Dermis microvascular lymphatic vessel endothelial cell (primary cell): ENCODE results near the gene RASAL1. TPM values are rescaled to one million over a fixed set of nuclear protein-coding genes. Genes with fewer than 3 reads are reported as not detected.
"Not testable (repeated sequence)": the region's sequence is repeated elsewhere in the genome, so short reads cannot be mapped to it uniquely, and the experiment has no call there.

Experiments
- DNase-seq, 2 donors: peaks; one replicate each; pipeline versions ENCODE4 v3.0.0 to v3.0.0-alpha.2; 2010; ENCODE audit warnings: low read depth in 2 of 2
- total RNA-seq: library from RNA; depleted of rRNA; stranded (reverse); fragments of >200 nt; gene quantifications from 2 replicates; pipeline ENCODE4 v1.2.1, GENCODE V29; 2014

The RASAL1 gene
- total RNA-seq, 1 donor from 2014 or later = not detected

DNA sequence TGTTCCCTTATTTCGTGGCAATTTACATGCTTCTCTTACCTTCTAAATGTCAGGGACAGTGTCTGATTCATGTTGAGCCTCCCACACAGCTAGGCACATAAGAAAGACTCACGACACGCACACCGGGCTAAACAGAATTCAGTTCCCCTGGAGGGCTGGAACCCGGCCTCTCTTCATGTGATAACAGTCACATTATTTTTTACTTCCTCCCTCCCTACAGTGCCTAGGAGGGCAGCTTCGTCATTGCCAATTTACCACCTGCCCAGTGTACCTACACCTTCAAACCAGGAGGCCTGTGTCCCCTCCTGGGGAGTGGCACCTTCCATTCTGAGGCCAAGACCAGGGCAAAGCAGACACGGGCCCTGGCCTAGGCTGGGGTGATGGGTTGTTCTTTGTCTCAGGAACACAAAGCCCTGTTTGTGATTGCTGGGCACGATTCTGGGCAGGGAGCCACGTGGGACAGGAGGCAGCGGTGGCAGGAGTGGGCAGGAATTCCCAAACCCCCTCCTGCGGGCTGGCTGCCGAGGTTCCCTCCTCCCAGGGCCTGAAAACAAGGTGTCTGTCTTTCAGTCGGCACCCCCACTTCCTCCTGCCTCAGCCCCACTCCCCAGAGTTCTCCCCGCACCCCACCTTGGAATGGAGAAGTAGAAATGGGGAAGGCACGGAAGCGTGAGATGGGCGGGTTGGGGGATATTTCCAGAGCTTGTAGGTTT, 6.8 kb upstream of the RASAL1 start:
- DNase-seq = no peak

- not testable (repeated sequence) for DNase-seq
These were observed 6.2 kb upstream of the RASAL1 start for GRCh38 chr12:113141716-113142115.

DNA sequence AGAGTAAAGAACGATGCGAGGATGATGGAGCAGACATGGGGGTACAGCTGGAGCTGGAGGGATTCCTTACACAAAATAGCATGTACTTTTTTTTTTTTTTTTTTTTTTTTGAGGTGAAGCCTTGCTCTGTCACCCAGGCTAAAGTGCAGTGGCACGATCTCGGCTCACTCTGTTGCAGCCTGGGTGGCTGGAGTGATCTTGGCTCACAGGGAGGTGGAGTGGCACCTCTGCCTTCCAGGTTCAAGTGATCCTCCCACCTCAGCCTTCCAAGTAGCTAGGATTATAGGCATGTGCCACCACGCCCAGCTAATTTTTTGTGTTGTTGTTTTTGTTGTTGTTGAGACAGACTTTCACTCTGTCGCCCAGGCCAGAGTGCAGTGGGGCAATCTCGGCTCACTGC, 5.1 kb upstream of the RASAL1 start:
- no peak for DNase-seq

DNA sequence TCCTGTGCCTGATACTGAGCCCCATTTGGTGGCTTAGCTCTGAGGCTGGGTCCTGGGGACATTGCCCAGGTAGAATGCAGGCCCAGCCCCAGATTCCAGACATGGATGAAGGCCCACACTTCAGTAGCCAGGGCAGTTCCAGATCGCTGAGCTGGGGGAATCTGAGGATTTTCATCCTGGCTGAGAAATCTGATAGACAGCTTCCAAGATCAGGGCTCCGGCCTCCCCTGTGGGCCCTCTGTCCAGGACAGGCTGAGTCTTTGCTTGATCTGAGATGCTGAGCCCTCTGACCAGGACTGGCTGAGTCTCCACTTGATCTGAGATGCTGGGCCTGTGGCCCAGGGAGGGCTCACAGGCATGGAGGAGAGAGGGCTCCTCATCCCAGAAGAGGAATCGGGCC, 3.3 kb upstream of the RASAL1 start:
- DNase-seq = no peak

DNA sequence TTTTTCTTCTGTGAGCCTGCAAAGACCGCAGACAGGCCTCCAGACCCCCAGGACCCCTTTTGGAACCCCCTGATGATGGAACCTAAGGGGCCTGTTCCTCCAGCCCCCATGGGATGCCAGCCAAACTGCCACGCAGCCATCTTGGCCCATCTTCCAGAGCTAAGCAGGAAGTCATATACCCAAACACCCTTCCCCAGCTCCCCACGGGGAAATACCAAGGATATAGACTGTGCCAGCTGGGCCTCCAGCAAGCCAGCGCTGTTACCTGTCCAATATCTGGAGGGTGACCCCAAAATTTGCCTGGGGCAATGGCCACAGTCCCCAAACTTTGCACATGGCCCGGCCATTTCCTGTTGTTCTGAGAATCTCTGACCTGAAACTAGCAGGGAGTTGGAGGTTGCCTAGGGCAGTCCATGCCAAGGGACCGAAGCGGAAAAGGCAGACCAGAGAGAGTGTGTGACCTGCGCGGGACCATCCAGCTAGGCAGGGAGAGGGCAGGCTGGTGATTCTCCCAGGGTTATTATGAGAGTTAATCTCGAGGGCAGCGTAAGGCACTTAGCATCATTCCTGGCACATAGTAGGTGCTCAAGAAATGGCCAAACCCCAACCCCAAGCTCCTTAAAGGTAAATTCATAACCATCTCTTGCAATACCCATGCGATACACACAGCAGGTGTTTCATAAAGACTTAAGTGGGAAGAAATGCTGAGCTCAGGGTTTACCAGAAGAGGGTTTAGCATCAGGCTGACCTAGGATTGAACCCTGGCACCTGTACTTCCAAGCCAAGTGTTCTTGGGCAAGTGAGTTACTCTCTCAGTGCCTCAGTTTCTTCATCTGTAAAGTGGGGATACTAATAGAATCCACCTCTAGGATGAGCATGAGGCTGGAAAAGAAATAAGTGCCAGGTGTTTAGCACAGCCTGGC, 2.6 kb upstream of the RASAL1 start:
- no peak for DNase-seq

DNA sequence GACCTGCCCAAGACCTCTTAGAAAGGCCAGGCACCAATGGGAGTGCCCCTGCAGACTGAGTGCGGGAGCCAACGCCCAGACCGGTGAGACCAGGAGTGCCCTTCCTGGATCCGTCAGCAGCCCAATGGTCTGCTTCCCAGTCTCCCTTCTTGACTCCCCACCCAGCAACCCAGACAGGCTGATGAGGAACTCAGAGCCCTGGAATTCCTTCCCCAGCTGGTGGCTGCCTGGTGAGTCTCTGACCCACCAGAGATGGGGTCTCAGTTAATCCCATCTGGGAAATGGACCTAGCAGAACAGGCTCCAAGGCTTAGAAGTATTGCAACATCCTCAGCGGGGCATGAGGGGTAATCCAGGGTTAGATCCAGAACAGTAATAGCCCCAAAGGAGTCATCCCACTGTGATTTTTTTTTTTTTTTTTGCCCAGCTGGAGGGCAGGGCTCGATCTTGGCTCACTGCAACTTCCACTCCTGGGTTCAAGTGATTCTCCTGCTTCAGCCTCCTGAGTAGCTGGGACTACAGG, 1.5 kb upstream of the RASAL1 start:
- no peak for DNase-seq

GRCh38 chr12:113136128-113136989, 798 bp upstream of the RASAL1 start:
- no peak for DNase-seq

DNA sequence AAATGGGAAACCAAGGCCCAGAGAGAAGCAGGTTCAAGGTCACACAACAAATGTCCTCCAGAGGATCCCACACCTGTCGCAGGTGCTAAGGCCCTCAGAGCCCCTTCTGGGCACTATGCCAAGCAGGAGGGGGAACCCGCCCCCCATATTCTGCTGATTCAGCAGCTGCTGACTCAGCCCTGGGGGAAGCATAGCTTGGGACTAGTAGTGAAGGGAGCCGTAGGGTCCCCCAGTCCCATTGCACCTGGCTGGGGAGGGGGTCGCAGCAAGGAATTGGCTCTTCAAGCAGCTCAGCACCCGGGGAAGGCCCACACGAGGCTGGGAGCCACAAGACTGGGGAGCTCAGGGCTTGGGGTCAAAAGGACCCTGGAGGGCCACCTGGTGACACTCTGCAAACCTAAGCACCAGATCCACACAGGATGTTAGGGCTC, 1.0 kb downstream of the RASAL1 start:
- DNase-seq = no peak

GRCh38 chr12:113134071-113134470, 1.5 kb downstream of the RASAL1 start:
- no peak for DNase-seq

GRCh38 chr12:113133666-113134065, 1.9 kb downstream of the RASAL1 start:
- no peak for DNase-seq

GRCh38 chr12:113133036-113133435, 2.5 kb downstream of the RASAL1 start:
- no peak for DNase-seq

DNA sequence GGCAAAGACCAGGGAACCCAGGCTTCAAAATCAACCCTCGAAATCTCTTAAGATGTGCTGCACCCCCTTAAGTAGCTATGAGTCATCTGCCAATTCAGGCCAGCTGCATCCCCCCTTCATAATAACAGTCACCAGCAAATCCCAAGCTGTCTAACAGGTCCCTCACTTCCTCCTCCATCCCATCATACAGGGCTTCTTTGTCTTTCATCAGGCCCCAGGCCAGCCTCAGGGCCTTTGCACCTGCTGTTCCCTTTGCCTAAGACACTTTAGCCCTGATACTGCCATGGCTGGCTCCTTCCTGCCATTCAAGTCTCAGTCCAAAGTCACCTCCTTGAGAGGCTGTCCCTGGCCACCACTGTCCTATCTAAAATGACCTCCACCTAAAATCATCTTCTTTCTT, 4.0 kb downstream of the RASAL1 start:
- no peak for DNase-seq

GRCh38 chr12:113130457-113131135, 5.0 kb downstream of the RASAL1 start:
- no peak for DNase-seq

GRCh38 chr12:113129664-113130456, 5.7 kb downstream of the RASAL1 start:
- no peak for DNase-seq

DNA sequence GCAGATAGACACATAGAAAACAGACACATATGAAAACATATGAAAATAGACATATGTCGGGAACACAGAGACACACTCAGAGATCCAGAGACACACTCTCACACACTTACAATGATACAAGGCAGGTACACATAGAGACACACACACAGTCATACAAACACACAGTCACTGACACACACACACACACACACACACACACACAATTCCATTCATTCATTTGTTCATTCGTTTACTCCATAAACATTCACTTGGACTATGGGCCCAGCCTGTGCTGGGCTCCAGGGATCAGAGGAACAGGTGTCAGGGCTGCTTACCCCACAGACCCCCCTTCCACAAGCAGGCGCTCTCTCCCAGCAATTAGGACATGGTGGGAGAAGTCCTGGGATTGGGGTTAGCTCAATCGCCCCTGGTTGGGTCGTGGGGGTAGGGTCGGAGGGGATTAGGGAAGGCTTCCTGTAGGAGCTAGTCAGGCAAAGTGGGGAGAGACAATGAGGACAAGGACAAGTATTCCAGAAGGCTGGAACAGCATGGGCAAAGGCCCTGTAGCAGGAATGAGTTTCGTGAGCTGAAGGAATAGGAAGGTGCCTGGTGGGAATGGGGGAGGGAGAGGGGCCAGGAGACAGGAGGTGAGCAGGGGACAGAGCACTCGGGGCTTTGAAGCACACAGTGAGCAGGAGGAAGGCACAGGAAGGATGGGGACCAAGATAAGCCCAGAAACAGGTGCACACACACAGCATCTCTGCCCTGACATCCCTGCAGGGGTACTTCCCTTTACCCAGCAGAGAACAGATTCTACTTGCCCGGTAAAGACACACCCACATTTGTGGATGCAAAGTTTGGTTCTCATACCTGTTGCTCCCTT, 6.5 kb downstream of the RASAL1 start:
- DNase-seq = no peak

GRCh38 chr12:113127791-113128199, 7.8 kb downstream of the RASAL1 start:
- no peak for DNase-seq

GRCh38 chr12:113120670-113121370, 14.7 kb downstream of the RASAL1 start:
- no peak for DNase-seq

- no peak for DNase-seq
These were observed 15.4 kb downstream of the RASAL1 start for GRCh38 chr12:113119980-113120669.
